ENCODE measurements around the gene PRKCA. TPM values are rescaled to one million over a fixed set of nuclear protein-coding genes. Genes with fewer than 3 reads are reported as not detected.
A peak's percentile ranks its signal among the peaks of the same experiment; 100 is the strongest.

The PRKCA gene
- total and polyA plus RNA-seq, 2 of the 13 experiments (the other 11 are each of a cell fraction or from before 2014, with no cell fraction given) = 18.5 to 21.5 TPM

- peak; percentile 39; the same call in 1 of the 2 replicates for TF ChIP-seq ELF4 (CRISPR knock-in tag; IDR thresholded peaks at IDR 0.05; ENCODE audit: borderline replicate concordance)
- no peak for TF ChIP-seq ZFP37 (CRISPR knock-in tag; IDR thresholded peaks at IDR 0.05; ENCODE audit: borderline replicate concordance)
- TF ChIP-seq MIXL1 (CRISPR knock-in tag; IDR thresholded peaks at IDR 0.05) = peak; percentile 87
- TF ChIP-seq TARDBP (CRISPR knock-in tag; IDR thresholded peaks at IDR 0.05) = peak; percentile 57; the same call in 1 of the 2 replicates
- TF ChIP-seq ARID5B (CRISPR knock-in tag; IDR thresholded peaks at IDR 0.05) = peak; percentile 57; the same call in 1 of the 2 replicates
- TF ChIP-seq SOX13 (IDR thresholded peaks at IDR 0.05) = no peak
- TF ChIP-seq SOX13 (CRISPR knock-in tag; conservative IDR thresholded peaks at IDR 0.05 in 1 of 2, IDR thresholded peaks at IDR 0.05 in 1 of 2) = peak in 1 of 2 experiments; percentile 39; a peak in 1 of 4 replicates
- peak; percentile 61; the same call in 1 of the 2 replicates for TF ChIP-seq SMAD3 (CRISPR knock-in tag; IDR thresholded peaks at IDR 0.05)
- peak; percentile 50; the same call in 1 of the 2 replicates for TF ChIP-seq HOMEZ (CRISPR knock-in tag; IDR thresholded peaks at IDR 0.05; ENCODE audit: low read depth)
- TF ChIP-seq HOXA5 (CRISPR knock-in tag; IDR thresholded peaks at IDR 0.05) = 0 out of 2 replicates have a peak, but pooled peaks have one; percentile 51
- peak; percentile 73; the same call in 1 of the 2 replicates for TF ChIP-seq KAT8 (CRISPR knock-in tag; IDR thresholded peaks at IDR 0.05)
- TF ChIP-seq THAP11 (CRISPR knock-in tag; IDR thresholded peaks at IDR 0.05) = peak; percentile 40; the same call in 1 of the 2 replicates
- TF ChIP-seq THRA (CRISPR knock-in tag; IDR thresholded peaks at IDR 0.05; ENCODE audit: borderline replicate concordance) = 0 out of 2 replicates have a peak, but pooled peaks have one; percentile 50
- TF ChIP-seq POLR2G (IDR thresholded peaks at IDR 0.05; ENCODE audit: low read depth, low read length) = no peak
- TF ChIP-seq NR1H2 (CRISPR knock-in tag; IDR thresholded peaks at IDR 0.05; ENCODE audit: borderline replicate concordance, low read depth) = no peak
- peak; percentile 40; the same call in 1 of the 2 replicates for TF ChIP-seq ZGPAT (CRISPR knock-in tag; IDR thresholded peaks at IDR 0.05)
- TF ChIP-seq RAD21 (CRISPR knock-in tag; IDR thresholded peaks at IDR 0.05) = peak; percentile 92
- TF ChIP-seq MIER2 (CRISPR knock-in tag; IDR thresholded peaks at IDR 0.05) = 0 out of 2 replicates have a peak, but pooled peaks have one; percentile 40
- no peak for TF ChIP-seq HNF4A (CRISPR knock-in tag; IDR thresholded peaks at IDR 0.05)
- TF ChIP-seq U2AF1 (optimal IDR thresholded peaks at IDR 0.05; ENCODE audit: low read depth, low read length) = no peak
These were observed 47.3 kb upstream of the PRKCA start (continued) for GRCh38 chr17:66255112-66255511.

All from HepG2 (cell line).